OCI-LY7 (cell line): ENCODE data around the gene PUM2. TPM values are rescaled to one million over a fixed set of nuclear protein-coding genes. Genes with fewer than 3 reads are reported as not detected.
"Not testable (repeated sequence)": the region's sequence is repeated elsewhere in the genome, so short reads cannot be mapped to it uniquely, and the experiment has no call there.

ENCODE experiments used
- BruUV-seq: library from RNA; stranded (reverse); fragments of 400-500 nt; replicated peaks from 2 replicates; lab custom pipeline; 2021; lab: Mats Ljungman, UMichigan
- CTCF ChIA-PET: fragments of 300-600 bp; sonication (Branson Sonifier 250); formaldehyde crosslinking; loops from one replicate; lab custom pipeline; 2022; ENCODE audit warnings: antibody characterized with exemption; ENCODE audit not compliant: unreplicated experiment; lab: Charles Lee
- POLR2A ChIA-PET: fragments of 300-600 bp; sonication (Branson Sonifier 250); formaldehyde crosslinking; loops from one replicate; lab custom pipeline; 2022; ENCODE audit warnings: antibody characterized with exemption; lab: Charles Lee
- DNase-seq: peaks from one replicate; pipeline ENCODE4 v3.0.0-alpha.2; 2015; ENCODE audit warnings: low spot score
- H2AFZ ChIP-seq: fragments of 200-600 bp; sonication (generic), shearing (Covaris generic); 2 replicates; pipeline ENCODE4 v1.6.1; 2014; ENCODE audit warnings: mild to moderate bottlenecking, antibody characterized with exemption, low read length, moderate library complexity
- H3K27ac ChIP-seq: fragments of 200-600 bp; sonication (generic); 2 replicates; pipeline ENCODE4 v1.5.1; 2014; ENCODE audit warnings: mixed run types, low read depth, mild to moderate bottlenecking, moderate library complexity, low read length, inconsistent platforms; ENCODE audit not compliant: poor library complexity, severe bottlenecking
- H3K36me3 ChIP-seq: fragments of 200-600 bp; sonication (generic); 2 replicates; pipeline ENCODE4 v1.6.1; 2014; ENCODE audit warnings: mild to moderate bottlenecking, antibody characterized with exemption, low read length, moderate library complexity, mixed read lengths; ENCODE audit not compliant: insufficient read depth
- H3K4me1 ChIP-seq: fragments of 200-600 bp; sonication (generic); 2 replicates; pipeline ENCODE4 v1.5.1; 2014; ENCODE audit warnings: mild to moderate bottlenecking, low read length; ENCODE audit not compliant: insufficient read depth, poor library complexity, severe bottlenecking
- H3K4me2 ChIP-seq: fragments of 200-600 bp; sonication (generic); 2 replicates; pipeline ENCODE4 v1.6.1; 2014; ENCODE audit warnings: mild to moderate bottlenecking, low read length
- H3K4me3 ChIP-seq: fragments of 200-600 bp; sonication (generic); 2 replicates; pipeline ENCODE4 v1.5.1; 2014; ENCODE audit warnings: mild to moderate bottlenecking, low read depth, low read length; ENCODE audit not compliant: poor library complexity, severe bottlenecking
- H3K79me2 ChIP-seq: fragments of 200-600 bp; sonication (generic); 2 replicates; pipeline ENCODE4 v1.6.1; 2016; ENCODE audit warnings: low read depth, mild to moderate bottlenecking, low read length, moderate library complexity, mixed read lengths; ENCODE audit not compliant: insufficient read depth
- H3K9me2 ChIP-seq: fragments of 200-600 bp; sonication (generic); 2 replicates; pipeline ENCODE4 v1.6.1; 2016; ENCODE audit warnings: mild to moderate bottlenecking, low read length, mixed read lengths; ENCODE audit not compliant: insufficient read depth
- H3K9me3 ChIP-seq: fragments of 200-600 bp; sonication (generic); 2 replicates; pipeline ENCODE4 v1.6.1; 2014; ENCODE audit warnings: mild to moderate bottlenecking, mixed run types, low read length, mixed read lengths
- H4K20me1 ChIP-seq: fragments of 200-600 bp; sonication (generic); 2 replicates; pipeline ENCODE4 v1.6.1; 2014; ENCODE audit warnings: mild to moderate bottlenecking, antibody characterized with exemption, low read length, moderate library complexity, mixed read lengths; ENCODE audit not compliant: insufficient read depth
- EZH2phosphoT487 ChIP-seq: fragments of 200-600 bp; sonication (generic); IDR thresholded peaks from 2 replicates; pipeline ENCODE4 v1.6.1; 2018; ENCODE audit warnings: low read depth, borderline replicate concordance, mild to moderate bottlenecking, mixed run types, antibody characterized with exemption, low read length, moderate library complexity, mixed read lengths
- intact Hi-C: fragments of 100-400 bp; cut with micrococcal nuclease; formaldehyde crosslinking; loops from one replicate; pipeline ENCODE4 v1.10.0; 2022; ENCODE audit not compliant: unreplicated experiment
- total RNA-seq, 2 experiments: library from RNA; depleted of rRNA in 1 of 2; stranded (reverse); fragments of >200 nt in 1 of 2; shearing (Covaris generic) in 1 of 2; gene quantifications; 2 replicates each; pipeline ENCODE4 v1.2.3, GENCODE V29; 2014 to 2022
- TF ChIP-seq, protein P1 (sequence below): fragments of 200-600 bp; sonication (generic); conservative IDR thresholded peaks from 2 replicates; pipeline ENCODE4 v1.5.1; 2014; ENCODE audit warnings: mild to moderate bottlenecking, antibody characterized with exemption, low read length, moderate library complexity, mixed read lengths

The PUM2 gene
- total RNA-seq, 2 experiments from 2014 or later: 48.2 to 122 TPM

DNA sequence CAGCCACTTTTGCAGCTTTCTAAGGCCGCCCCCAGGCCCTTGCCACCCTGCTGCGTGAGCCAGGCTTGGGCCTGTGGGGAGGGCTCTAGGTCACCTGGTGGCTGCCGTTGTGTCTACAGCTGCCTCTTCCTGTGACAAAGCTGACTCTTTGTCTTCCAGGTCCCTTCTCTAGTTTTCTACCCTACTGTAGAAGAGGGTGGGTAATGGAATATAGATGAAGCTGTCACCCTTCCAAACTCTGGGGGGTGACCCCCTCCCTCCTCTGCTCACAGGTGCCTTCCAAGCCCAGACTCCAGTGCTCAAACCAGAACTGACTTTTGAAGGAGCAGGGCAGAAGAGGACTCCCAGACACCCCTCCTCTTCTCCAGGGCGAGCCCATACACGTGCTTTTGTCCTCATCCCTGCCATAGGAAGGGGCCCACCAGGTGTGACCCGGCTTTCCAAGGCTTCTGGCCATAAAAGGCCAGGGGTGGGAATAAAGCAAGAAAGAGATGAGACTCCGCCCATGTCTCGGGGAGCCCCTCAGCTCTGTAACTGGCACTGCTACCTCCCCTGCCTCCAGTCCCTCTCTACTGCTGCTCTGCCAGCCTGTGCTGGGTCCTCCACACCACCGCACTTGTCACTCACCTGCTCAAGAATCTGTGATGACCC is 107.8 kb downstream of the PUM2 start:
- no peaks in the 10 kb centered on the region for H3K79me2 ChIP-seq
- H3K4me3 ChIP-seq: no peak overlapping the region
- H3K4me2 ChIP-seq: no peak overlapping the region
- H3K27ac ChIP-seq: no peak overlapping the region
- CTCF ChIA-PET: no interaction called here
- H3K9me3 ChIP-seq: no peaks in the 10 kb centered on the region
- H4K20me1 ChIP-seq: no peaks in the 10 kb centered on the region
- POLR2A ChIA-PET: interaction anchor here (0.6 kb wide), 1 partner anchor 66 kb away, joined by 4 read pairs; no protein-coding TSS in a partner anchor
- DNase-seq: peak; percentile 17
- peaks cover 24% of the 10 kb centered on the region for H3K36me3 ChIP-seq
- intact Hi-C loops: no loop called here
- BruUV-seq: no TSS peak
- H2AFZ ChIP-seq: no peak overlapping the region
- TF ChIP-seq, protein P1, sequence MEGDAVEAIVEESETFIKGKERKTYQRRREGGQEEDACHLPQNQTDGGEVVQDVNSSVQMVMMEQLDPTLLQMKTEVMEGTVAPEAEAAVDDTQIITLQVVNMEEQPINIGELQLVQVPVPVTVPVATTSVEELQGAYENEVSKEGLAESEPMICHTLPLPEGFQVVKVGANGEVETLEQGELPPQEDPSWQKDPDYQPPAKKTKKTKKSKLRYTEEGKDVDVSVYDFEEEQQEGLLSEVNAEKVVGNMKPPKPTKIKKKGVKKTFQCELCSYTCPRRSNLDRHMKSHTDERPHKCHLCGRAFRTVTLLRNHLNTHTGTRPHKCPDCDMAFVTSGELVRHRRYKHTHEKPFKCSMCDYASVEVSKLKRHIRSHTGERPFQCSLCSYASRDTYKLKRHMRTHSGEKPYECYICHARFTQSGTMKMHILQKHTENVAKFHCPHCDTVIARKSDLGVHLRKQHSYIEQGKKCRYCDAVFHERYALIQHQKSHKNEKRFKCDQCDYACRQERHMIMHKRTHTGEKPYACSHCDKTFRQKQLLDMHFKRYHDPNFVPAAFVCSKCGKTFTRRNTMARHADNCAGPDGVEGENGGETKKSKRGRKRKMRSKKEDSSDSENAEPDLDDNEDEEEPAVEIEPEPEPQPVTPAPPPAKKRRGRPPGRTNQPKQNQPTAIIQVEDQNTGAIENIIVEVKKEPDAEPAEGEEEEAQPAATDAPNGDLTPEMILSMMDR: no peak
- TF ChIP-seq EZH2phosphoT487: no peak
- no peaks in the 10 kb centered on the region for H3K4me1 ChIP-seq
- H3K9me2 ChIP-seq: no peaks in the 10 kb centered on the region

DNA sequence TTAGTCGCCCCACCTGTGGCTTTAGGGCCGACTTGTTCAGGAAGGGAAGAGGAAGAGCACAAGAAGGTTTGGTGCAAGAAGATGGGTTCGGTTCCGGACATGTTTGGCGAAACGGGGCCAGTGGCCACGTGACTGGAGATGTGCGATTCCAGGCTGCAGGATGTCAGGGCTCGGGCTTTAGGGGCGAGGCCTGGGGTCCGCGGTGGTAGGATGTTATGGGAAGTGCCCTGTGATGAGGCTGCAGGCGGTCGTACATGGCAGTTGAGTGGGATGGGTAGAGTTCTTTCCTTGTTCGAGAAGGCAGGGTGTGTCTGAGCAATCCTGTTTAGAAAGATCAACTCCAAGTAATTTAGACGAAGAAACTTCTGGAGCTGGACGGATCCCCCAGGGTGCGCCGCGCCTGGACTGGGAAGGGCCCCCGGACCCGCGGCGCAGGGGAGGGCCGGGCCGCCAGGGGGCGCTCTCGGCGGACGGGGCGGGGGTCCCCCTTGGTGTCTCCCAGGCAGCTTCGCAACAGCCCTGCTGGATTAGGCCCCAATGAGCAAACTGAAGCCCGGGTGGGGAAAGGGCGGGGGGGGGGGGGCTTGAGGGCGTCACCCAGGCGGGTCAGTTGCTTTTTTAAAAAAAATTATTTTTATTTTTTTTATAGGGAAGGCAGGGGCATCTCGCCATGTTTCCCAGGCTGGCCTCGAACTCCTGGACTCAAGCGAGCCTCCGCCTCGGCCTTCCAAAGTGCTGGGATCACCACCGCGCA is 108.5 kb downstream of the PUM2 start:
- ChIA-PET CTCF (no interaction called here), POLR2A (interaction anchor here (0.6 kb wide), 1 partner anchor 67 kb away, joined by 4 read pairs; no protein-coding TSS in a partner anchor)
- Histone ChIP-seq H3K4me1 (no peaks in the 10 kb centered on the region), H2AFZ (no peak overlapping the region), H3K36me3 (peaks cover 17% of the 10 kb centered on the region), H4K20me1 (no peaks in the 10 kb centered on the region), H3K4me2 (no peak overlapping the region), H3K79me2 (no peaks in the 10 kb centered on the region), H3K4me3 (no peak overlapping the region), H3K9me3 (no peaks in the 10 kb centered on the region), H3K27ac (no peak overlapping the region), H3K9me2 (no peaks in the 10 kb centered on the region)
- no peak for DNase-seq
- intact Hi-C loops: no loop called here
- BruUV-seq: no TSS peak
- TF ChIP-seq EZH2phosphoT487: no peak
- TF ChIP-seq, protein P1: peak; percentile 63

DNA sequence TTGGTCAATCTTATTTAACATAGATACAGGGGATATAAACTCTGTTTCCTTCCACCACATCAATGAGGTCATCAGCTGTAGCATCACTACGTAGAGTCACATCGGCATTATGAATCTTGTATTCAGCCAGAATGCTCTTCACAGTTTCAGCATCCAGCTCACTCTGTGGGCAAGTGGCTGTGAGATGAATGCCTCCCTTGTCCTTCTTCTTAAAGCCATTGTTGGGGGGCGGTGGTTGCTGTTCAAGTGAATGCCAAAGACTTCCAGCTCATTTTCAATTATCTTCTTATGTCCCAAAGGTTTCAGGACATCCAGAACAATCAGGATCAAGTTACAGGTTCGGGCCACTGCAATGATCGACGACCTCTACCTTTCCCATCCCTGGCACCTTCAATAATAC is 110.4 kb downstream of the PUM2 start:
- H2AFZ ChIP-seq, H3K4me3 ChIP-seq, H3K4me1 ChIP-seq, H3K79me2 ChIP-seq, H3K36me3 ChIP-seq, H3K9me3 ChIP-seq, intact Hi-C loops, CTCF ChIA-PET, H3K27ac ChIP-seq, H3K4me2 ChIP-seq, H3K9me2 ChIP-seq, DNase-seq, H4K20me1 ChIP-seq, BruUV-seq: not testable (repeated sequence)
- POLR2A ChIA-PET: interaction anchor here (0.9 kb wide), 1 partner anchor 10 kb away, joined by 3 read pairs; no protein-coding TSS in a partner anchor
